T-helper 2 cell treated with Interferon-gamma antibody and Interleukin-4, amounts not matched to agents 100 ng/mL and 5 ng/mL, for 36 hours (primary cell): ENCODE measurements around the gene COBL. TPM values are rescaled to one million over a fixed set of nuclear protein-coding genes. Genes with fewer than 3 reads are reported as not detected.

Experiments
- intact Hi-C: fragments of 100-400 bp; cut with micrococcal nuclease; formaldehyde crosslinking; loops from one replicate; pipeline ENCODE4 v1.15.1; 2023
- total RNA-seq: library from RNA; stranded (reverse); gene quantifications from 2 replicates; pipeline ENCODE4 v1.2.3, GENCODE V29; 2022

COBL gene
- total RNA-seq, 1 donor from 2014 or later: not detected

- intact Hi-C loops: no loop called here
Observed at GRCh38 chr7:51255536-51256208, 60.9 kb downstream of the COBL start.

- intact Hi-C loops: no loop called here
Observed at GRCh38 chr7:51255036-51255435, 61.6 kb downstream of the COBL start.

- intact Hi-C loops: no loop called here
Observed at GRCh38 chr7:51253157-51253556, 63.5 kb downstream of the COBL start.

GRCh38 chr7:51251290-51251689 lies 65.3 kb downstream of the COBL start:
- intact Hi-C loops: no loop called here

GRCh38 chr7:51250512-51250911 lies 66.1 kb downstream of the COBL start:
- intact Hi-C loops: no loop called here

- intact Hi-C loops: no loop called here
Observed at GRCh38 chr7:51249991-51250390, 66.6 kb downstream of the COBL start.

- intact Hi-C loops: no loop called here
Observed at GRCh38 chr7:51249187-51249945, 67.2 kb downstream of the COBL start.

- intact Hi-C loops: no loop called here
Observed at GRCh38 chr7:51246258-51247245, 70.1 kb downstream of the COBL start.

- intact Hi-C loops: no loop called here
Observed at GRCh38 chr7:51244885-51245284, 71.7 kb downstream of the COBL start.

- intact Hi-C loops: no loop called here
Observed at GRCh38 chr7:51244053-51244452, 72.6 kb downstream of the COBL start.

GRCh38 chr7:51243631-51244030 lies 73.0 kb downstream of the COBL start:
- intact Hi-C loops: no loop called here

GRCh38 chr7:51242881-51243518 lies 73.6 kb downstream of the COBL start:
- intact Hi-C loops: no loop called here

GRCh38 chr7:51242007-51242691 lies 74.5 kb downstream of the COBL start:
- intact Hi-C loops: no loop called here

- intact Hi-C loops: no loop called here
Observed at GRCh38 chr7:51240868-51241267, 75.7 kb downstream of the COBL start.

GRCh38 chr7:51239691-51240090 lies 76.9 kb downstream of the COBL start:
- intact Hi-C loops: no loop called here

GRCh38 chr7:51238981-51239495 lies 77.6 kb downstream of the COBL start:
- intact Hi-C loops: no loop called here

GRCh38 chr7:51237446-51238133 lies 79.0 kb downstream of the COBL start:
- intact Hi-C loops: no loop called here

GRCh38 chr7:51236470-51237132 lies 80.0 kb downstream of the COBL start:
- intact Hi-C loops: no loop called here

- intact Hi-C loops: no loop called here
Observed at GRCh38 chr7:51235593-51236313, 80.9 kb downstream of the COBL start.
